OCI-LY3 (cell line): ENCODE results near the gene IRF5.

Experiments
- H2AFZ ChIP-seq: fragments of 200-600, 300-600 bp; shearing (Covaris generic); 2 replicates; pipeline ENCODE4 v1.6.0; 2014; ENCODE audit warnings: antibody characterized with exemption, low read depth, low read length
- H3K27ac ChIP-seq: fragments of 200-600, 300-600 bp; sonication (generic); 2 replicates; pipeline ENCODE4 v1.5.1; 2014; ENCODE audit warnings: mild to moderate bottlenecking, low read length, moderate library complexity, mixed read lengths
- H3K27me3 ChIP-seq: fragments of 200-600, 300-600 bp; sonication (generic); 2 replicates; pipeline ENCODE4 v1.6.1; 2014; ENCODE audit warnings: low read depth, low read length, mixed read lengths
- H3K36me3 ChIP-seq: fragments of 200-600, 300-600 bp; sonication (generic); replicated peaks from 2 replicates; pipeline ENCODE3; 2014; ENCODE audit warnings: low read depth, low read length, mixed read lengths
- H3K4me1 ChIP-seq: fragments of 300-600, 200-600 bp; sonication (generic); 2 replicates; pipeline ENCODE4 v1.6.1; 2014; ENCODE audit warnings: low read length, mixed read lengths
- H3K4me2 ChIP-seq: fragments of 200-600, 300-600 bp; sonication (generic); 2 replicates; pipeline ENCODE4 v1.6.1; 2014; ENCODE audit warnings: low read length, mixed read lengths
- H3K4me3 ChIP-seq: fragments of 300-600, 200-600 bp; sonication (generic); 2 replicates; pipeline ENCODE4 v1.5.1; 2014; ENCODE audit warnings: antibody characterized with exemption, mild to moderate bottlenecking, low read length, moderate library complexity
- H3K79me2 ChIP-seq: fragments of 300-600, 200-600 bp; shearing (Covaris generic); 2 replicates; pipeline ENCODE4 v1.6.1; 2014; ENCODE audit warnings: mild to moderate bottlenecking, low read length, mixed read lengths
- H3K9ac ChIP-seq: fragments of 300-600, 200-600 bp; shearing (Covaris generic); 2 replicates; pipeline ENCODE4 v1.6.0; 2014; ENCODE audit warnings: mild to moderate bottlenecking, low read length, moderate library complexity
- H3K9me3 ChIP-seq: fragments of 200-600, 300-600 bp; shearing (Covaris generic); 2 replicates; pipeline ENCODE4 v1.6.1; 2014; ENCODE audit warnings: low read length, mixed read lengths; ENCODE audit not compliant: insufficient read depth
- H4K20me1 ChIP-seq: fragments of 200-600, 300-600 bp; sonication (generic); 2 replicates; pipeline ENCODE4 v1.6.1; 2016; ENCODE audit warnings: low read length, mixed read lengths; ENCODE audit not compliant: insufficient read depth
- EZH2phosphoT487 ChIP-seq: fragments of 200-600 bp; shearing (Covaris generic); IDR thresholded peaks from 2 replicates; pipeline ENCODE4 v1.6.1; 2018; ENCODE audit warnings: antibody characterized with exemption, mixed run types, low read depth
- TF ChIP-seq, protein P1 (sequence below): fragments of 200-600, 300-600 bp; sonication (generic); IDR thresholded peaks from 2 replicates; pipeline ENCODE4 v1.5.1; 2014; ENCODE audit warnings: antibody characterized with exemption, low read length, low read depth

The IRF5 gene

DNA sequence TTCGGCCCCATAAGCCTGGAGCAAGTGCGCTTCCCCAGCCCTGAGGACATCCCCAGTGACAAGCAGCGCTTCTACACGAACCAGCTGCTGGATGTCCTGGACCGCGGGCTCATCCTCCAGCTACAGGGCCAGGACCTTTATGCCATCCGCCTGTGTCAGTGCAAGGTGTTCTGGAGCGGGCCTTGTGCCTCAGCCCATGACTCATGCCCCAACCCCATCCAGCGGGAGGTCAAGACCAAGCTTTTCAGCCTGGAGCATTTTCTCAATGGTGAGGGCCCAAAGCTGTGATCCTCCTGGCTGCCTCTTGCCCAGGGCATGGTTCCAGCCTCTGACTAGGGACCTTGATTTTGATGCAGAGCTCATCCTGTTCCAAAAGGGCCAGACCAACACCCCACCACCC is 10.1 kb downstream of the IRF5 start:
- H3K27me3 ChIP-seq: no peaks in the 10 kb centered on the region
- peaks cover 53% of the 10 kb centered on the region for H3K79me2 ChIP-seq
- no peak for TF ChIP-seq EZH2phosphoT487
- no peak overlapping the region for H3K4me2 ChIP-seq
- peaks cover 45% of the 10 kb centered on the region for H4K20me1 ChIP-seq
- H3K27ac ChIP-seq: no peak overlapping the region
- H3K36me3 ChIP-seq: peaks cover 86% of the 10 kb centered on the region
- H3K4me3 ChIP-seq: no peak overlapping the region
- no peak overlapping the region for H2AFZ ChIP-seq
- peaks cover 25% of the 10 kb centered on the region for H3K4me1 ChIP-seq
- no peak overlapping the region for H3K9ac ChIP-seq
- H3K9me3 ChIP-seq: no peaks in the 10 kb centered on the region

DNA sequence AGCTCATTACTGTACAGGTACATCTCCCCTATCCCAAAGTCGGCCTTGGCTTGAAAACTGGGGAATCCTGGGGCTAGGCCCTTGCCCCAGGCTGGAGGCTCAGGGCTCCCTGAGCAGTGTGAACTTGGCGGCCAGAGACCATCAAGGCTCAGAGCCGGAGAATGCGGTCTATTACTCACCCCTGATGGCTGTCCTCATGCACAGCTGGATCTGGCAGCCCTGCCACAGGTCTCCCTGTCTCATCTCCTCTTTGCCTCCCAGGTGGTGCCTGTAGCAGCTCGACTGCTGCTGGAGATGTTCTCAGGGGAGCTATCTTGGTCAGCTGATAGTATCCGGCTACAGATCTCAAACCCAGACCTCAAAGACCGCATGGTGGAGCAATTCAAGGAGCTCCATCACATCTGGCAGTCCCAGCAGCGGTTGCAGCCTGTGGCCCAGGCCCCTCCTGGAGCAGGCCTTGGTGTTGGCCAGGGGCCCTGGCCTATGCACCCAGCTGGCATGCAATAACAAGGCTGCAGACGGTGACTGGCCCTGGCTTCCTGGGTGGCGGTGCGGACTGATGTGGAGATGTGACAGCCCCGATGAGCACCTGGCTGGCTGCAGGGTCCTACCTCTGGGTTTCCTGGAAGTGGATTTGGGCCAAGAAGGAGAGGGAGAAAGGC is 10.7 kb downstream of the IRF5 start:
- no peak overlapping the region for H3K9ac ChIP-seq
- no peak for TF ChIP-seq EZH2phosphoT487
- TF ChIP-seq, protein P1, sequence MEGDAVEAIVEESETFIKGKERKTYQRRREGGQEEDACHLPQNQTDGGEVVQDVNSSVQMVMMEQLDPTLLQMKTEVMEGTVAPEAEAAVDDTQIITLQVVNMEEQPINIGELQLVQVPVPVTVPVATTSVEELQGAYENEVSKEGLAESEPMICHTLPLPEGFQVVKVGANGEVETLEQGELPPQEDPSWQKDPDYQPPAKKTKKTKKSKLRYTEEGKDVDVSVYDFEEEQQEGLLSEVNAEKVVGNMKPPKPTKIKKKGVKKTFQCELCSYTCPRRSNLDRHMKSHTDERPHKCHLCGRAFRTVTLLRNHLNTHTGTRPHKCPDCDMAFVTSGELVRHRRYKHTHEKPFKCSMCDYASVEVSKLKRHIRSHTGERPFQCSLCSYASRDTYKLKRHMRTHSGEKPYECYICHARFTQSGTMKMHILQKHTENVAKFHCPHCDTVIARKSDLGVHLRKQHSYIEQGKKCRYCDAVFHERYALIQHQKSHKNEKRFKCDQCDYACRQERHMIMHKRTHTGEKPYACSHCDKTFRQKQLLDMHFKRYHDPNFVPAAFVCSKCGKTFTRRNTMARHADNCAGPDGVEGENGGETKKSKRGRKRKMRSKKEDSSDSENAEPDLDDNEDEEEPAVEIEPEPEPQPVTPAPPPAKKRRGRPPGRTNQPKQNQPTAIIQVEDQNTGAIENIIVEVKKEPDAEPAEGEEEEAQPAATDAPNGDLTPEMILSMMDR: no peak
- H3K4me3 ChIP-seq: no peak overlapping the region
- peaks cover 27% of the 10 kb centered on the region for H3K4me1 ChIP-seq
- H3K27me3 ChIP-seq: no peaks in the 10 kb centered on the region
- no peak overlapping the region for H2AFZ ChIP-seq
- H3K4me2 ChIP-seq: no peak overlapping the region
- H3K27ac ChIP-seq: peak overlapping the region; percentile 52
- peaks cover 47% of the 10 kb centered on the region for H3K79me2 ChIP-seq
- H3K9me3 ChIP-seq: no peaks in the 10 kb centered on the region
- H4K20me1 ChIP-seq: peaks cover 45% of the 10 kb centered on the region
- H3K36me3 ChIP-seq: peaks cover 90% of the 10 kb centered on the region

DNA sequence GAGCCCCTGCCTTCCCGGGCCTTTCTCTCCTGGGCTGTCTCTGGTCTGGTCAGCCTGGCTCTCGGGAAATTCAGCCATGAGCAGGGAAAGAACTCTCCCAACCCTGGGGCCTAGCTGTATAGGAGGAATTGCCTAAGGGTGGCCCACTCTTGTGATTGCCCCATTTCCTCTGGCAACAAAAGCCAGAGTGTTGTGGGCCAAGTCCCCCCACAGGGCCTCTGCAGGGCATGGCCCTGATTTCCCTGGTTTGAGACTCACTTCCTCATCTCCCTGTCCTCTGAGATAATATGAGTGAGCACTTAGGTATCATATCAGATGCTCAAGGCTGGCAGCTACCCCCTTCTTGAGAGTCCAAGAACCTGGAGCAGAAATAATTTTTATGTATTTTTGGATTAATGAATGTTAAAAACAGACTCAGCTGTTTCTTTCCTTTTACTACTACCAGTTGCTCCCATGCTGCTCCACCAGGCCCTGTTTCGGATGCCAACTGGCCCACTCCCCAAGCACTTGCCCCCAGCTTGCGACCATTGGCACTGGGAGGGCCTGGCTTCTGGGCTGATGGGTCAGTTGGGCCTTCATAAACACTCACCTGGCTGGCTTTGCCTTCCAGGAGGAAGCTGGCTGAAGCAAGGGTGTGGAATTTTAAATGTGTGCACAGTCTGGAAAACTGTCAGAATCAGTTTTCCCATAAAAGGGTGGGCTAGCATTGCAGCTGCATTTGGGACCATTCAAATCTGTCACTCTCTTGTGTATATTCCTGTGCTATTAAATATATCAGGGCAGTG is 11.4 kb downstream of the IRF5 start:
- peaks cover 93% of the 10 kb centered on the region for H3K36me3 ChIP-seq
- H3K4me1 ChIP-seq: peaks cover 29% of the 10 kb centered on the region
- no peaks in the 10 kb centered on the region for H3K27me3 ChIP-seq
- H3K27ac ChIP-seq: peak overlapping the region; percentile 52
- H3K9ac ChIP-seq: no peak overlapping the region
- H3K4me2 ChIP-seq: no peak overlapping the region
- H2AFZ ChIP-seq: no peak overlapping the region
- peaks cover 40% of the 10 kb centered on the region for H3K79me2 ChIP-seq
- no peak overlapping the region for H3K4me3 ChIP-seq
- no peaks in the 10 kb centered on the region for H3K9me3 ChIP-seq
- no peak for TF ChIP-seq EZH2phosphoT487
- TF ChIP-seq, protein P1: no peak
- H4K20me1 ChIP-seq: peaks cover 41% of the 10 kb centered on the region

DNA sequence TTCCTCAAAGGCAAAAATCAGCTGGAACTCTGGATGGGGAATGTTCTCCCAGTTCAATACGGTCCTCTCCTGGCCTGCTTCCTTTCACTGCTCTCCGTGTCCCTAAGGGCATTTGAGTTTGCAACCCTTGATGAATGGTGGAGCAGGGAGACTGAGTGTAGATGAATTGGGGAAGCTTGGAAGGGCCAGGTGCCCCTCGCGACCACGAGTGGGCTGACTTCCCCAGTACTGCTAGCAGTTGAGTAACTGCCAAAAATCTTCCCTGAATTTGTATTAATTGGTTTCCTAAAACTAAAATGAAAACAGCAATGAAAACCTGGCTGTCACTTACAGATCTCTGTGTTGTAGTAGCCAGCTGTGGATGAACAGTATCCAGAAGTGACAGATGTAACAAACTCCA is 13.6 kb downstream of the IRF5 start:
- H3K4me1 ChIP-seq: peaks cover 50% of the 10 kb centered on the region
- H3K4me2 ChIP-seq: no peak overlapping the region
- no peak overlapping the region for H3K9ac ChIP-seq
- TF ChIP-seq EZH2phosphoT487: no peak
- TF ChIP-seq, protein P1: no peak
- H3K27ac ChIP-seq: peak overlapping the region; percentile 11; the same call in 1 of the 2 replicates
- H4K20me1 ChIP-seq: peaks cover 20% of the 10 kb centered on the region
- H3K9me3 ChIP-seq: no peaks in the 10 kb centered on the region
- H2AFZ ChIP-seq: no peak overlapping the region
- peaks cover 80% of the 10 kb centered on the region for H3K36me3 ChIP-seq
- H3K79me2 ChIP-seq: peaks cover 19% of the 10 kb centered on the region; the same call in 1 of the 2 replicates
- H3K27me3 ChIP-seq: no peaks in the 10 kb centered on the region
- no peak overlapping the region for H3K4me3 ChIP-seq
